DOHH2 (cell line): ENCODE data around the gene TNFRSF25.

Source experiments
- CTCF ChIP-seq: fragments of 200-600 bp; sonication (generic); IDR thresholded peaks from one replicate; pipeline ENCODE4 v1.5.1; 2014; ENCODE audit warnings: antibody characterized with exemption, mild to moderate bottlenecking, low read depth, low read length; ENCODE audit not compliant: poor library complexity, severe bottlenecking
- EZH2phosphoT487 ChIP-seq: fragments of 200-600 bp; sonication (generic); IDR thresholded peaks from 2 replicates; pipeline ENCODE4 v1.6.1; 2017; ENCODE audit warnings: borderline replicate concordance, mild to moderate bottlenecking, antibody characterized with exemption, low read length, moderate library complexity, mixed read lengths

GRCh38 chr1:6463120-6463412, 2.9 kb downstream of the TNFRSF25 start:
- TF ChIP-seq CTCF, result no peak
- TF ChIP-seq EZH2phosphoT487, result no peak
